Adrenal gland (tissue), 12 donors: ENCODE data around the gene EVPL. TPM values are rescaled to one million over a fixed set of nuclear protein-coding genes. Genes with fewer than 3 reads are reported as not detected.
A peak's percentile ranks its signal among the peaks of the same experiment; 100 is the strongest.

Experiments
- DNase-seq, 7 donors: peaks; one replicate each; pipeline ENCODE4 v3.0.0-alpha.2; 2019 to 2020
- H3K27ac ChIP-seq, 5 donors: fragments of 200-600 bp; sonication (generic) in 4 of 5; 1 replicate in 3 of 5; 2 replicates in 2 of 5; pipeline versions ENCODE4 v1.5.1 to v1.8.0; 2016 to 2020; ENCODE audit warnings: mild to moderate bottlenecking in 1 of 5
- H3K27me3 ChIP-seq: fragments of 200-600 bp; 2 replicates; pipeline ENCODE4 v1.8.0; 2021
- H3K36me3 ChIP-seq, 2 donors: fragments of 200-600 bp; replicated peaks in 1 of 2; 1 replicate in 1 of 2; 2 replicates in 1 of 2; pipeline versions ENCODE4 v1.5.1 to v1.8.0; 2018 to 2022
- H3K4me1 ChIP-seq, 2 donors: fragments of 200-600 bp; replicated peaks in 1 of 2; 1 replicate in 1 of 2; 2 replicates in 1 of 2; pipeline versions ENCODE4 v1.5.1 to v1.8.0; 2018 to 2021
- H3K4me3 ChIP-seq, 4 donors: fragments of 200-600 bp; sonication (generic) in 3 of 4; one replicate each; pipeline ENCODE4 v1.5.1; 2016 to 2018
- H3K9me3 ChIP-seq, 3 donors: fragments of 200-600 bp; sonication (generic) in 1 of 3; replicated peaks in 1 of 3; 1 replicate in 2 of 3; 2 replicates in 1 of 3; pipeline versions ENCODE4 v1.5.1 to v1.8.0; 2016 to 2021
- POLR2A ChIP-seq, 2 donors: fragments of 450-650 bp; IDR thresholded peaks; one replicate each; pipeline ENCODE4 v1.6.1; 2017; ENCODE audit warnings: antibody characterized with exemption in 2 of 2, mild to moderate bottlenecking in 2 of 2, moderate library complexity in 1 of 2
- WGBS, 4 donors: extraction: QIAGEN DNeasy Blood & Tissue Kit in 2 of 4; methylation state at CpG; one replicate each; pipeline versions ENCODE4 v1.1.5 to v1.1.7; 2013 to 2017; 5-methylcytosine and 5-hydroxymethylcytosine counted together
- intact Hi-C, 2 donors: fragments of 100-400 bp; cut with DNase I; formaldehyde crosslinking; loops; one replicate each; pipeline versions ENCODE4 v1.14.1 to v1.15.0; 2022 to 2023
- polyA plus RNA-seq, 3 donors: library from polyadenylated mRNA; stranded (reverse); fragments of 200-250 nt in 2 of 3; fragments of 350-450 nt in 1 of 3; fragmentation: Illumina TruSeq in 1 of 3; extraction: RNeasy Lipid Tissue Mini Kit (QIAGEN cat#74804) in 1 of 3; gene quantifications; one replicate each; pipeline ENCODE4 v1.2.3, GENCODE V29; 2013 to 2014
- total RNA-seq, 9 donors: library from RNA; depleted of rRNA in 4 of 9; stranded (reverse); fragments of >200 nt in 4 of 9; fragments of 120-200 nt in 1 of 9; fragmentation: NEBNext Ultra II Directional in 1 of 9; extraction: Animal tissue kit (Norgen Biotek cat#: 25700) in 1 of 9; gene quantifications; one replicate each; pipeline versions ENCODE4 v1.1.0 to v1.2.4, GENCODE V29; 2013 to 2023
- TF ChIP-seq, protein P1 (sequence below), 6 experiments: fragments of 450-650 bp in 4 of 6; fragments of 200-600 bp in 2 of 6; sonication (generic) in 1 of 6; IDR thresholded peaks; 1 replicate in 5 of 6; 2 replicates in 1 of 6; pipeline versions ENCODE4 v1.5.1 to v1.8.0; 2016 to 2021; ENCODE audit warnings: antibody characterized with exemption in 6 of 6, mild to moderate bottlenecking in 2 of 6, moderate library complexity in 1 of 6
- donor health status: healthy with polysubstance abuse.
- donor health status: Bipolar disorder and iron deficiency.
- donor health status: DM: yes; HTN: yes; CAD: no.
- donor health status: DM: no; HTN: no; CAD: no.
- donor health status: DM: no; HTN: no; CAD: no.
- donor health status: DM: yes; HTN: yes; CAD: no.

Gene EVPL
- total and polyA plus RNA-seq, 12 donors, result under 0.01 to 1.8 (median 0.27) TPM; not detected in 2

DNA sequence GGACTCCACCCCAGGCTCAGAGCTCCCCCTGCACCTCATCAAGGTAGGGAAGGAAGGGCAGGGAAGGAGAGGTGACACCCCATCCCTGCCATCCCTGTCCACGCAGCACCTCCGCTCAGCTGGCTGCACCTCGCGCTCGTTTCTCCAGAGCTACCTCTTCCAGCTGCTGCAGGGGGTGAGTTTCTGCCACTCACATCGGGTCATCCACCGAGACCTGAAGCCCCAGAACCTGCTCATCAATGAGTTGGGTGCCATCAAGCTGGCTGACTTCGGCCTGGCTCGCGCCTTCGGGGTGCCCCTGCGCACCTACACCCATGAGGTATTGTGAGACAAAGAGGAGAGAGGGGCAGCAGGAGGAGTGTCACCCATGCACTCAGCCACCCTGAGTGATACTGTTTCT lies 25.0 kb downstream of the EVPL start:
- intact Hi-C loops, result loop anchor here in 1 of 2 donors (5.0 kb wide), 1 partner anchor 95 kb away; no protein-coding TSS in a partner anchor
- 96 to 97% (median 97%) methylated on average over 9 to 12 of the region's 12 CpGs for WGBS, 4 donors

DNA sequence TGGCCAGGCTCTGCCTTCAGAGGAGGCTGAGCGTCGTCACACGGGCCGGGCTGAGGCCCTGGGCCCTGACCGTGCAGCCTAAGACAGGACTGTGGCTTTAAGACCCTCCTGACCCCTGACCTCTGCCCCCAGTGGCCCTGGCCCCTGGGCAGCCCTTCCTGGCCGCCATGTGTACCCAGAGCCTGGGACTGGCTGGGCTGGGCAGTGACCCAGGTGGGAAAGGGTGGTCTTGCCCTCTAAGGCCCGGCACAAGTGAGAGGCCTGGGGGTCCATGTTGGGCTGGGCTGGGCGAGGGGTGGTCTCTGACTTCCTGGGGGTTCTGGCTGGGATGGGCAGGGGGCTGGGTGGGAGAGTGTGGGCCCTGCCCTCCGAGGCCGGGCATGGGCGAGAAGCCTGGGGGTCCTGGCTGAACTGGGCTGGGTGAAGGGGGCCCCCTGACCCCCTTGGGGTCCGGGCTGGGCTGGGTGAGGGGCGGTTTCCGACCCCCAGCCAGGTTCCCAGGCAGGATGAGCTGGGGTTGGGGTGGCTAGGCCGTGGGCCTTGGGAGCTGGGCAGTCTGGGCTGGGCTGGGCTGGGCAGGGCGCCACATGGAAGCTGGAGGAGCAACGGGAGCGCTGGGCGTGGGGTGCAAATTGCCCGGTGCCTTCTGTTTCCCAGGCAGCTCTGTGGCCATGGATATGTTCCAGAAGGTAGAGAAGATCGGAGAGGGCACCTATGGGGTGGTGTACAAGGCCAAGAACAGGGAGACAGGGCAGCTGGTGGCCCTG lies 26.2 kb downstream of the EVPL start, which contains the start of gene CDK3:
Gene CDK3 (plus strand): TSS at position 101 of the 767 bp plus-strand sequence. CDS start 571 bp downstream, at position 672.
- H3K27me3 ChIP-seq, result no peaks in the 10 kb centered on the region
- no peak within 1 kb of the TSS for H3K4me3 ChIP-seq
- H3K4me1 ChIP-seq, result peaks cover 3 to 11% of the 10 kb centered on the region in 2 donors
- intact Hi-C loops, result loop anchor here in 1 of 2 donors (5.0 kb wide), 1 partner anchor 94 kb away; no protein-coding TSS in a partner anchor
- H3K9me3 ChIP-seq, result no peaks in the 10 kb centered on the region
- TF ChIP-seq, protein P1, sequence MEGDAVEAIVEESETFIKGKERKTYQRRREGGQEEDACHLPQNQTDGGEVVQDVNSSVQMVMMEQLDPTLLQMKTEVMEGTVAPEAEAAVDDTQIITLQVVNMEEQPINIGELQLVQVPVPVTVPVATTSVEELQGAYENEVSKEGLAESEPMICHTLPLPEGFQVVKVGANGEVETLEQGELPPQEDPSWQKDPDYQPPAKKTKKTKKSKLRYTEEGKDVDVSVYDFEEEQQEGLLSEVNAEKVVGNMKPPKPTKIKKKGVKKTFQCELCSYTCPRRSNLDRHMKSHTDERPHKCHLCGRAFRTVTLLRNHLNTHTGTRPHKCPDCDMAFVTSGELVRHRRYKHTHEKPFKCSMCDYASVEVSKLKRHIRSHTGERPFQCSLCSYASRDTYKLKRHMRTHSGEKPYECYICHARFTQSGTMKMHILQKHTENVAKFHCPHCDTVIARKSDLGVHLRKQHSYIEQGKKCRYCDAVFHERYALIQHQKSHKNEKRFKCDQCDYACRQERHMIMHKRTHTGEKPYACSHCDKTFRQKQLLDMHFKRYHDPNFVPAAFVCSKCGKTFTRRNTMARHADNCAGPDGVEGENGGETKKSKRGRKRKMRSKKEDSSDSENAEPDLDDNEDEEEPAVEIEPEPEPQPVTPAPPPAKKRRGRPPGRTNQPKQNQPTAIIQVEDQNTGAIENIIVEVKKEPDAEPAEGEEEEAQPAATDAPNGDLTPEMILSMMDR (IDR thresholded peaks at IDR 0.05), result peak in 1 of 6 experiments; percentile 24
- TF ChIP-seq POLR2A (IDR thresholded peaks at IDR 0.05), result no peak
- WGBS, 4 donors, result 79 to 99% (median 90%) methylated on average over 8 to 21 of the region's 21 CpGs
- H3K36me3 ChIP-seq, result no peaks in the 10 kb centered on the region
- H3K27ac ChIP-seq, result no peak within 1 kb of the TSS
- no peak for DNase-seq

More for the DNA sequence above, 25.0 kb downstream of the EVPL start:
- no peak for DNase-seq
- TF ChIP-seq, protein P1 (IDR thresholded peaks at IDR 0.05), result no peak
- TF ChIP-seq POLR2A (IDR thresholded peaks at IDR 0.05), result no peak
- Histone ChIP-seq H3K27ac (no peak overlapping the region), H3K27me3 (no peaks in the 10 kb centered on the region), H3K36me3 (no peaks in the 10 kb centered on the region), H3K4me3 (no peak overlapping the region), H3K4me1 (peaks cover 3 to 11% of the 10 kb centered on the region in 2 donors), H3K9me3 (no peaks in the 10 kb centered on the region)

DNA sequence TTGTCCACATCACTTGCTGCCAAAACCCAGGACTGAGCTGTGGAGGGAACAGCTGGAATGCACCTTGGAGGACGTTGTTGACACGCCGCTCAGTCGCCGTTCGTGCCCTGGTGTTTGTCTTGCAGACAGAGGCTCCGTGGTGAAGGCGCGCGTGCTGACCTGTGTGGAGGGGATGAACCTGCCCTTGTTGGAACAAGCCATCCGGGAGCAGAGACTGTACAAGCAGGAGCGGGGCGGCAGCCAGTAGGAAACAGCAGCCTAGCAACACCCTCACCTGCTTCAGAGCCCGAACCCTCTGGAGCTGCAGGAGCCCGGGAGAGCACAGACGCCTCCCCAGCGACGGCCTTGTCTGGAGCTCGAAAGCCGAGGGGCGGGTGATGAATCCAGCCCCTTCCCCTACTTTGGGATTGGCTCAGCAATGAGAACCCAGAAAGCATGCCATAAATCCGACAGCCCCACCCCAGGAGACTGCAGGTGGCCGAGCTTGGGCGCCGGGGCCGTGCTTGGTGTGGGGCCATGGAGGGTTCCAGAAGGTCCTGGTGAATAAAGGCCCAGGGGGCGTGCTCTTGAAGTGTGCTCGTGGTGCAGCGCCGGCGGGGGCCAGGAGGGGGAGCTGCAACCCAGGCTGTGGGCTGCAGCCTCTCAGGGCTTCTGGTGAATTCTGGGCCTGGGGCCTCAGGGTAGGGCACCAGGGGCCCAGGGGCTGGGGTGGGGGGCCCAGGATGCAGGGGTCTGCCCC lies 26.9 kb downstream of the EVPL start:
- H3K4me1 ChIP-seq, result peaks cover 0 to 4% of the 10 kb centered on the region in 2 donors
- peak in 4 of 7 donors; percentile 33 to 62 (median 52) for DNase-seq
- TF ChIP-seq, protein P1 (IDR thresholded peaks at IDR 0.05), result peak; percentile 36 to 61 (median 46)
- no peak for TF ChIP-seq POLR2A (IDR thresholded peaks at IDR 0.05)
- WGBS, 4 donors, result 61 to 81% (median 70%) methylated on average over 11 to 31 of the region's 31 CpGs
- no peak overlapping the region for H3K27ac ChIP-seq
- H3K4me3 ChIP-seq, result no peak overlapping the region
- H3K27me3 ChIP-seq, result no peaks in the 10 kb centered on the region
- no peaks in the 10 kb centered on the region for H3K9me3 ChIP-seq
- no peaks in the 10 kb centered on the region for H3K36me3 ChIP-seq
- intact Hi-C loops, result loop anchor here in 1 of 2 donors (5.0 kb wide), 1 partner anchor 93 kb away; no protein-coding TSS in a partner anchor

DNA sequence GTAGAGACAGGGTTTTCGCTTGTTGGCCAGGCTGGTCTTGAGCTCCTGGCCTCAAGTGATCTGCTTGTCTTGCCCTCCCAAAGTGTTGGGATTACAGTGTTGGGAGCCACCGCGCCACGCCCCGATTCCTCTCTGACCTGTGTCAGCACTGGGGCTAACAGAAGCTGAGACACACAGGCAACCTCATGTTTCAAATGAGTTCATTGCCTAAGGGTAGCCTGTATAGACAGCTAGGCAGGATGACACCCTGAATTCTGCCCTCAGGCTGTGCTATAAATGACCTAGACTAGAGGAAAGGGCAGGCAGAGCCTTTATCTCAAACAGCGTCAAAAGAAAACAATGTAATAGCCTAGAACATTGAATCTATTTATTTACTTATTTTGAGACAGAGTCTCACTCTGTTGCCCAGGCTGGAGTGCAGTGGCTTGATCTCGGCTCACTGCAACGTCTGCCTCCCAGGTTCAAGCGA lies 28.7 kb downstream of the EVPL start:
- Histone ChIP-seq H3K27me3 (no peaks in the 10 kb centered on the region), H3K27ac (peak overlapping the region in 1 of 5 donors; percentile 49), H3K4me3 (no peak overlapping the region), H3K9me3 (no peaks in the 10 kb centered on the region), H3K4me1 (no peaks in the 10 kb centered on the region), H3K36me3 (peaks cover 0 to 5% of the 10 kb centered on the region in 2 donors)
- DNase-seq, result no peak
- intact Hi-C loops, result no loop called here
- TF ChIP-seq POLR2A (IDR thresholded peaks at IDR 0.05), result no peak
- TF ChIP-seq, protein P1 (IDR thresholded peaks at IDR 0.05), result no peak
- WGBS, 4 donors, result 85 to 96% (median 91%) methylated on average over 9 of the region's 9 CpGs
